ENCODE results near the gene CCDC158.

CCDC158 gene

DNA sequence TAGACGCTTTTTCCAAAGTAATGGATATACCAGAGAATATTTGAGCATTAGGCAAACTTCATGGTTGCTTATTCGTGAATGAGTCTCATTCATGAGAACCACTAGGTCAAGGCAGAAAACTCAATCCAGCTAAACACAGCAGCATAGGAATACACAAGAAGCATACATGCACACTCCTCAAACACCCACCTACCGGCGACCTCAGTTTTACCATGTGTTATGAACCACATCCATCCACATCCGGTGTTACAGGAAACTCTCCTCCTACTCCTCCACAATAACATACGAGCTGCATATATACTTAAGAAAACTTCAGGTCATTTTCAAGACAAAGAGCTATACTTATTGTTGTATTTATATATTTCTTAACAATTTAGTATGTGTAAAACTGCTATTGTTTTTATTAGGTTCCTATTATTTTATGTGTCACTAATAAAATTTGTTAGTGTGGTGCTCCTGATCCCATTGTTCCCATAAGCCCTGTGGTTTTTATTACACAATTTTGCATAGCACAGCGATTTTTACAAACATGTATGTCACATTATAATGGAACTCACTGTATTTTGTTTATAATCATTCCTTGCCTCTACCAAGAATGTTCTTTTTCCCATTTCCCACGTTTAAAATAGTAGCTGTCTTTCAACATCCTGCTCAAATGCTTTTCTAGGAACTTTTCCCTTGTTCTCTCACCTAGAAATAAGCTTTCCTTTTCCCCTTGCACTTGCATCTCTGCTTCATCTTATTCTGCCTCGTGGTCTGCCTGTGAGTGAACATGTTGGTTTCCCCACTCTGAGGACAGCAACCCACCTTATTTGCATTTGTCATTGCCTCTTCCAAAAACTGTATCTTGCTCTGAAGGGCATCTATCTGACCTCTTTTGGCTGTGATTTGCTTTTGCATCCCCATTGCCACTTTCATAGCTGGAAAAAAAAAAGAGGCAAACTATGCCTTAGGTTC is 66.1 kb downstream of the CCDC158 start:
- H3K36me3 Mint-ChIP-seq (ENCODE audit: low read depth), result no peaks in the 10 kb centered on the region
- H3K27ac Mint-ChIP-seq, result no peak overlapping the region
- H3K4me3 Mint-ChIP-seq, result no peak overlapping the region
- TF ChIP-seq, protein P1, sequence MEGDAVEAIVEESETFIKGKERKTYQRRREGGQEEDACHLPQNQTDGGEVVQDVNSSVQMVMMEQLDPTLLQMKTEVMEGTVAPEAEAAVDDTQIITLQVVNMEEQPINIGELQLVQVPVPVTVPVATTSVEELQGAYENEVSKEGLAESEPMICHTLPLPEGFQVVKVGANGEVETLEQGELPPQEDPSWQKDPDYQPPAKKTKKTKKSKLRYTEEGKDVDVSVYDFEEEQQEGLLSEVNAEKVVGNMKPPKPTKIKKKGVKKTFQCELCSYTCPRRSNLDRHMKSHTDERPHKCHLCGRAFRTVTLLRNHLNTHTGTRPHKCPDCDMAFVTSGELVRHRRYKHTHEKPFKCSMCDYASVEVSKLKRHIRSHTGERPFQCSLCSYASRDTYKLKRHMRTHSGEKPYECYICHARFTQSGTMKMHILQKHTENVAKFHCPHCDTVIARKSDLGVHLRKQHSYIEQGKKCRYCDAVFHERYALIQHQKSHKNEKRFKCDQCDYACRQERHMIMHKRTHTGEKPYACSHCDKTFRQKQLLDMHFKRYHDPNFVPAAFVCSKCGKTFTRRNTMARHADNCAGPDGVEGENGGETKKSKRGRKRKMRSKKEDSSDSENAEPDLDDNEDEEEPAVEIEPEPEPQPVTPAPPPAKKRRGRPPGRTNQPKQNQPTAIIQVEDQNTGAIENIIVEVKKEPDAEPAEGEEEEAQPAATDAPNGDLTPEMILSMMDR (IDR thresholded peaks at IDR 0.05; ENCODE audit: unreplicated experiment in 3 of 3), result no peak
- H3K27me3 Mint-ChIP-seq (ENCODE audit: low read depth), result no peaks in the 10 kb centered on the region
- H3K4me1 Mint-ChIP-seq, result no peaks in the 10 kb centered on the region
- peaks cover 22% of the 10 kb centered on the region for H3K9me3 Mint-ChIP-seq

DNA sequence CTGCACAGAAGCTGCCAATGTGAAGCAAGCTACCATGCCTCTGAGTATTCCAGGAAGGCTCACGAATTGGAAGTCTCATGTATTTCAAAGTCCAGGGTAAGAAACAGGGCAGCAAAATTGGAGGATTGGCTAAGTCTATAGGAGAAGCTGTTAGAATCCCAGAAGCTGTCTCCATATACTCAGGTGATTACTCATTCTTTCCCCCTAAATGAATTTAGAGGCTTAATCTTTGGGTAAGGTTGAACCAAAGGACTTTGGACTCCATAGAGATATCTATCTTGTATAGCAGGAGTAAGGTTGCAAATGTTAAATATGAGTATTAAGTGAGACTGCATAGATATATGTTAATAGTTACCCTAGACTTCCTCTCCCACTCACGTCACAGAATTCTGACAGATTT is 78.1 kb downstream of the CCDC158 start:
- peaks cover 14% of the 10 kb centered on the region for H3K4me1 Mint-ChIP-seq
- peaks cover 14% of the 10 kb centered on the region for H3K9me3 Mint-ChIP-seq
- no peak overlapping the region for H3K4me3 Mint-ChIP-seq
- no peaks in the 10 kb centered on the region for H3K36me3 Mint-ChIP-seq (ENCODE audit: low read depth)
- no peaks in the 10 kb centered on the region for H3K27me3 Mint-ChIP-seq (ENCODE audit: low read depth)
- TF ChIP-seq, protein P1 (IDR thresholded peaks at IDR 0.05; ENCODE audit: unreplicated experiment in 3 of 3), result no peak
- no peak overlapping the region for H3K27ac Mint-ChIP-seq

DNA sequence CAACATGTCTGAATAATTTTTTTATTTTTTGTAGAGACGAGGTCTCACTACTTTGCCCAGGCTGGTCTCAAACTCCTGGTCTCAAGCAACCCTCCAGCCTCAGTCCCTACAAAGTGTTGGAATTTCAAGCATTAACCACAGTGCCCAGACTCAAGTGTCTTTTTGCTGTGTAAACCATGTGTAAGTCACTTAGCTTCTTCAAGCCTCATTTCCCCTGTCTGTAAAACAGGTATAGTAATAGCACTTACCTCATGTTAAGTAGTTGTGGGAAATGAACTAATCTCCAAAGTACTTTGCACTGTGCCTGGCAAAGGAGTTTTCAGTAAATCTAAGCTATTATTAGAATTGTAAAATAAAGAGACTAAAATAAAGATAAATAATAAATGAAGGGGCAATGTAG is 78.8 kb downstream of the CCDC158 start:
- H3K9me3 Mint-ChIP-seq, result peaks cover 8% of the 10 kb centered on the region
- no peaks in the 10 kb centered on the region for H3K27me3 Mint-ChIP-seq (ENCODE audit: low read depth)
- H3K36me3 Mint-ChIP-seq (ENCODE audit: low read depth), result no peaks in the 10 kb centered on the region
- H3K4me1 Mint-ChIP-seq, result peaks cover 14% of the 10 kb centered on the region
- TF ChIP-seq, protein P1 (IDR thresholded peaks at IDR 0.05; ENCODE audit: unreplicated experiment in 3 of 3), result no peak
- H3K27ac Mint-ChIP-seq, result no peak overlapping the region
- no peak overlapping the region for H3K4me3 Mint-ChIP-seq

DNA sequence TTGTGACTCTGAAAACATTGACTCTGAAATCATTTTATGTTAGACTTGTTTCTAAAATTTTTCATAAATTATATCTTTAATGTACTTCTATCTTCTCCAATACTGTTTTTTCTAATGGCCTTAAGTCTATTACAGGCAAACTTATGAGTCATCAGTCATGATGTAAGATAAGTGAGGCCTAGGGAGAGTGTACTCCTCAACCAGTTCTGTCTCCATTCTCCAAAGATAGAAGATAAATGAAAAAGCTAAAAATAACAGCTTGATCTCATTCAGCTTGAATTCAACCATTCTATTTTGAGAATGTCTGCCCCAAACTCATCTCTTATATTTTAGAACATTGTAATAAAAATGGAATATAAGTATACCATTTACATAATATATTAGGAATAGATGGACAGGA is 79.9 kb downstream of the CCDC158 start:
- H3K27me3 Mint-ChIP-seq (ENCODE audit: low read depth), result no peaks in the 10 kb centered on the region
- peaks cover 14% of the 10 kb centered on the region for H3K4me1 Mint-ChIP-seq
- H3K36me3 Mint-ChIP-seq (ENCODE audit: low read depth), result no peaks in the 10 kb centered on the region
- H3K4me3 Mint-ChIP-seq, result no peak overlapping the region
- H3K27ac Mint-ChIP-seq, result peak overlapping the region in 2 of 3 experiments; percentile 22 to 23
- TF ChIP-seq, protein P1 (IDR thresholded peaks at IDR 0.05; ENCODE audit: unreplicated experiment in 3 of 3), result no peak
- H3K9me3 Mint-ChIP-seq, result no peaks in the 10 kb centered on the region

DNA sequence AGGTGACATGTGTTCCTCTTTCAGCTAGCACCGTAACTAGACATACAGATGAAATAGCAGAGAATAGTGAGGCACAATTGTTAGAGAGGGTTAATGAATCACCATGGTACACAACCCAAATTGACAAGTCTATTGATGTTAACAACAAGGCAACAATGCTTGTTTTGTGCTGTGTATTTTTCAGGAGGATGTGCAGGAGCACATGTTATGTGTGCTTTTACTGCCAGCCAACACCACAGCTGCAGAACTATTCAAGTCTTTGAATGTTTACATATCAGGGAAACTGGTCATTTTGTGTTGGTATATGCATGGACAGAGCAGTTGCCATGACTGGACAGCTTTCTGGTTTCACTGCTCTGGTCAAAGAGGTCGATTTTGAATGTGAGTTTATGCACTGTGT is 81.6 kb downstream of the CCDC158 start:
- H3K36me3 Mint-ChIP-seq (ENCODE audit: low read depth), result no peaks in the 10 kb centered on the region
- H3K9me3 Mint-ChIP-seq, result no peaks in the 10 kb centered on the region
- H3K4me3 Mint-ChIP-seq, result no peak overlapping the region
- no peak overlapping the region for H3K27ac Mint-ChIP-seq
- H3K27me3 Mint-ChIP-seq (ENCODE audit: low read depth), result peaks cover 3% of the 10 kb centered on the region
- H3K4me1 Mint-ChIP-seq, result peaks cover 14% of the 10 kb centered on the region
- TF ChIP-seq, protein P1 (IDR thresholded peaks at IDR 0.05; ENCODE audit: unreplicated experiment in 3 of 3), result no peak

DNA sequence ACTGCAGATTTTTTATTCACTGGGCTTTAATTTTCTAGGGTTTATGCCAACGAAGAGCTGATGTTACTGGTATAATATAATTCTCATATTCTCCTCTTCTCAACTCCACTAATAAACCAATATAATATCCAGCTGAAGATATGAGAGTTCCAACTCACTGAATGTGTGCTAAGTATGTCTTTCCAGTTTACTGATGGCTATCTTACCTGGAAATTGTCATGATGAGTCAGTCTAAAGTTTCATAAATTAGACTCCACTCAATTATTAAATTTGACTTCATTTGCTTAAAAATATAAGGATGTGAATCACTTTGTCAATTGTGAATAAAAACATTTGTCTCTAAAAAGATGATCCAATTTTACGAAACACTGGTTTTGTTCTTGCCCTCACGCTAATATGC is 86.1 kb downstream of the CCDC158 start:
- no peaks in the 10 kb centered on the region for H3K9me3 Mint-ChIP-seq
- no peak overlapping the region for H3K27ac Mint-ChIP-seq

More for the DNA sequence above, 86.1 kb downstream of the CCDC158 start:
- Mint-ChIP-seq H3K4me1 (peaks cover 9% of the 10 kb centered on the region), H3K27me3 (ENCODE audit: low read depth) (peaks cover 3% of the 10 kb centered on the region), H3K36me3 (ENCODE audit: low read depth) (no peaks in the 10 kb centered on the region), H3K4me3 (no peak overlapping the region)
- TF ChIP-seq, protein P1 (IDR thresholded peaks at IDR 0.05; ENCODE audit: unreplicated experiment in 3 of 3), result no peak
